ENCODE data around the gene NAMPT.

DNA sequence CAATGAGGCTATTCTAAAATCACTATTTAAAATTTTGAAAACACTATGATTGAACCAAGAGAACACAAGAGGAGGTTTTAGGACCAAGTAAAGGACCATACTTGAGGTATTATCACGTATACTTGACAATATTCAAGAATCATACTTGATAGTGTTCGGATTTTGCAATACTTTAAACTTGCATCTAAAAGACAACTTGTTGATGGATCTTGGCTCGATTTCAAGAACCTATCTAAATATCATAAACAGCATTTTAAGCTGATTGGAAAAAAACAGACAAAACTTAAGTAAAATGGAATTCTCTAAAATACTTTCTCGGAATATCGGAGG is 1.3 kb downstream of the NAMPT start:
- TF ChIP-seq, protein P1, sequence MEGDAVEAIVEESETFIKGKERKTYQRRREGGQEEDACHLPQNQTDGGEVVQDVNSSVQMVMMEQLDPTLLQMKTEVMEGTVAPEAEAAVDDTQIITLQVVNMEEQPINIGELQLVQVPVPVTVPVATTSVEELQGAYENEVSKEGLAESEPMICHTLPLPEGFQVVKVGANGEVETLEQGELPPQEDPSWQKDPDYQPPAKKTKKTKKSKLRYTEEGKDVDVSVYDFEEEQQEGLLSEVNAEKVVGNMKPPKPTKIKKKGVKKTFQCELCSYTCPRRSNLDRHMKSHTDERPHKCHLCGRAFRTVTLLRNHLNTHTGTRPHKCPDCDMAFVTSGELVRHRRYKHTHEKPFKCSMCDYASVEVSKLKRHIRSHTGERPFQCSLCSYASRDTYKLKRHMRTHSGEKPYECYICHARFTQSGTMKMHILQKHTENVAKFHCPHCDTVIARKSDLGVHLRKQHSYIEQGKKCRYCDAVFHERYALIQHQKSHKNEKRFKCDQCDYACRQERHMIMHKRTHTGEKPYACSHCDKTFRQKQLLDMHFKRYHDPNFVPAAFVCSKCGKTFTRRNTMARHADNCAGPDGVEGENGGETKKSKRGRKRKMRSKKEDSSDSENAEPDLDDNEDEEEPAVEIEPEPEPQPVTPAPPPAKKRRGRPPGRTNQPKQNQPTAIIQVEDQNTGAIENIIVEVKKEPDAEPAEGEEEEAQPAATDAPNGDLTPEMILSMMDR (IDR thresholded peaks at IDR 0.05), result no peak
- no peak for TF ChIP-seq POLR2A (IDR thresholded peaks at IDR 0.05)

Data from heart left ventricle (tissue), 13 donors.